GM19468 (cell line): ENCODE measurements around the gene MARF1.
"Not testable (repeated sequence)": the region's sequence is repeated elsewhere in the genome, so short reads cannot be mapped to it uniquely, and the experiment has no call there.

ENCODE experiments used
- ATAC-seq: cut with Tn5 transposase; IDR thresholded peaks from one replicate; pipeline ENCODE4 v1.9.1; 2021; ENCODE audit warnings: mild to moderate bottlenecking, moderate library complexity, moderate number of reproducible peaks; ENCODE audit not compliant: unreplicated experiment; ENCODE audit errors: extremely low read depth

MARF1 gene

GRCh38 chr16:15643048-15643945 is at the start of gene MARF1:
Gene MARF1 (minus strand): TSS chr16:15643154. CDS start chr16:15639233, 3,921 bp downstream.
- peak; percentile 18 for ATAC-seq

GRCh38 chr16:15692508-15692907 is 49.6 kb upstream of the MARF1 start:
- not testable (repeated sequence) for ATAC-seq

- no peak for ATAC-seq
Observed at GRCh38 chr16:15691046-15691445, 48.1 kb upstream of the MARF1 start.

GRCh38 chr16:15690296-15690695 is 47.3 kb upstream of the MARF1 start:
- no peak for ATAC-seq

- ATAC-seq = no peak
Observed at GRCh38 chr16:15689290-15689689, 46.3 kb upstream of the MARF1 start.

- ATAC-seq = no peak
Observed at GRCh38 chr16:15686287-15686686, 43.3 kb upstream of the MARF1 start.

GRCh38 chr16:15682105-15682570 is 39.2 kb upstream of the MARF1 start:
- ATAC-seq = no peak

- ATAC-seq = no peak
Observed at GRCh38 chr16:15677447-15677846, 34.5 kb upstream of the MARF1 start.

GRCh38 chr16:15676506-15676905 is 33.6 kb upstream of the MARF1 start:
- ATAC-seq = no peak

- no peak for ATAC-seq
Observed at GRCh38 chr16:15674571-15674970, 31.6 kb upstream of the MARF1 start.

GRCh38 chr16:15672514-15673167 is 29.7 kb upstream of the MARF1 start:
- no peak for ATAC-seq

- ATAC-seq = not testable (repeated sequence)
Observed at GRCh38 chr16:15672127-15672513, 29.2 kb upstream of the MARF1 start.

- ATAC-seq = no peak
Observed at GRCh38 chr16:15671530-15672117, 28.7 kb upstream of the MARF1 start.

GRCh38 chr16:15667091-15667742 is 24.3 kb upstream of the MARF1 start:
- ATAC-seq = no peak

GRCh38 chr16:15665107-15665506 is 22.2 kb upstream of the MARF1 start:
- no peak for ATAC-seq

- no peak for ATAC-seq
Observed at GRCh38 chr16:15660203-15660601, 17.2 kb upstream of the MARF1 start.

GRCh38 chr16:15658556-15658955 is 15.6 kb upstream of the MARF1 start:
- no peak for ATAC-seq

GRCh38 chr16:15658149-15658548 is 15.2 kb upstream of the MARF1 start:
- ATAC-seq = no peak

GRCh38 chr16:15655561-15655960 is 12.6 kb upstream of the MARF1 start:
- ATAC-seq = not testable (repeated sequence)

- no peak for ATAC-seq
Observed at GRCh38 chr16:15654591-15654990, 11.6 kb upstream of the MARF1 start.
